Liver (tissue), 9 donors: ENCODE results near the gene OSER1. TPM values are rescaled to one million over a fixed set of nuclear protein-coding genes. Genes with fewer than 3 reads are reported as not detected.

Experiments used
- DNase-seq: peaks from one replicate; pipeline ENCODE4 v3.0.0-alpha.2; 2017; ENCODE audit warnings: low spot score
- H3K27ac ChIP-seq, 2 donors: one replicate each; pipeline ENCODE4 v1.7.0; 2013; ENCODE audit warnings: inconsistent platforms in 2 of 2, low read length in 2 of 2, control low read depth in 1 of 2, low read depth in 1 of 2, mild to moderate bottlenecking in 1 of 2
- H3K27me3 ChIP-seq, 4 donors: one replicate each; pipeline versions ENCODE4 v1.6.1 to v1.7.0; 2013; ENCODE audit warnings: low read length in 3 of 4, inconsistent platforms in 1 of 4, mild to moderate bottlenecking in 1 of 4, moderate library complexity in 1 of 4; ENCODE audit not compliant: control insufficient read depth in 4 of 4, insufficient read depth in 4 of 4
- H3K36me3 ChIP-seq, 4 donors: one replicate each; pipeline versions ENCODE4 v1.6.1 to v1.7.0; 2013; ENCODE audit warnings: low read length in 3 of 4, mild to moderate bottlenecking in 3 of 4, low read depth in 1 of 4, moderate library complexity in 1 of 4; ENCODE audit not compliant: control insufficient read depth in 4 of 4, insufficient read depth in 3 of 4
- H3K4me1 ChIP-seq, 4 donors: one replicate each; pipeline versions ENCODE4 v1.6.1 to v1.7.0; 2013; ENCODE audit warnings: low read length in 3 of 4, mild to moderate bottlenecking in 3 of 4, moderate library complexity in 1 of 4; ENCODE audit not compliant: control insufficient read depth in 4 of 4, insufficient read depth in 4 of 4
- H3K4me3 ChIP-seq, 3 donors: one replicate each; pipeline versions ENCODE4 v1.6.1 to v1.7.0; 2013; ENCODE audit warnings: low read length in 3 of 3, control low read depth in 1 of 3, low read depth in 1 of 3, mild to moderate bottlenecking in 1 of 3
- H3K9ac ChIP-seq, 2 donors: one replicate each; pipeline ENCODE4 v1.7.0; 2013; ENCODE audit warnings: low read length in 2 of 2, mild to moderate bottlenecking in 2 of 2, moderate library complexity in 2 of 2, control low read depth in 1 of 2, low read depth in 1 of 2
- H3K9me3 ChIP-seq, 4 donors: one replicate each; pipeline versions ENCODE4 v1.6.1 to v1.7.0; 2013; ENCODE audit warnings: low read length in 3 of 4; ENCODE audit not compliant: control insufficient read depth in 4 of 4
- ATF3 ChIP-seq: IDR thresholded peaks from 2 replicates; pipeline ENCODE4 v1.6.1; 2016; ENCODE audit warnings: antibody characterized with exemption
- CTCF ChIP-seq: fragments of 150-350 bp; IDR thresholded peaks from 2 replicates; pipeline ENCODE4 v1.5.1; 2017; ENCODE audit warnings: improper control_type of control experiment, low read depth, low read length; ENCODE audit not compliant: missing input control
- EGR1 ChIP-seq, 2 donors: IDR thresholded peaks; 2 replicates each; pipeline ENCODE4 v1.6.1; 2016 to 2018; ENCODE audit warnings: antibody characterized with exemption in 2 of 2, low read depth in 2 of 2
- FOXA1 ChIP-seq: IDR thresholded peaks from 2 replicates; pipeline ENCODE4 v1.6.1; 2016; ENCODE audit warnings: antibody characterized with exemption
- FOXA2 ChIP-seq: IDR thresholded peaks from 2 replicates; pipeline ENCODE4 v1.6.1; 2016; ENCODE audit warnings: antibody characterized with exemption
- GABPA ChIP-seq, 2 donors: IDR thresholded peaks in 1 of 2; conservative IDR thresholded peaks in 1 of 2; 2 replicates each; pipeline ENCODE4 v1.6.1; 2016; ENCODE audit warnings: antibody characterized with exemption in 2 of 2, mild to moderate bottlenecking in 1 of 2, moderate library complexity in 1 of 2
- HNF4A ChIP-seq, 2 donors: conservative IDR thresholded peaks; 2 replicates each; pipeline ENCODE4 v1.6.1; 2016; ENCODE audit warnings: antibody characterized with exemption in 2 of 2, mild to moderate bottlenecking in 2 of 2
- HNF4G ChIP-seq: IDR thresholded peaks from 2 replicates; pipeline ENCODE4 v1.6.1; 2016; ENCODE audit warnings: antibody characterized with exemption
- JUND ChIP-seq, 2 donors: IDR thresholded peaks; 2 replicates each; pipeline ENCODE4 v1.6.1; 2016; ENCODE audit warnings: antibody characterized with exemption in 2 of 2
- NR2F2 ChIP-seq: IDR thresholded peaks from 2 replicates; pipeline ENCODE4 v1.6.1; 2016; ENCODE audit warnings: antibody characterized with exemption
- RAD21 ChIP-seq, 2 donors: IDR thresholded peaks; 2 replicates each; pipeline ENCODE4 v1.6.1; 2016; ENCODE audit warnings: antibody characterized with exemption in 2 of 2, mild to moderate bottlenecking in 2 of 2
- REST ChIP-seq: IDR thresholded peaks from 2 replicates; pipeline ENCODE4 v1.6.1; 2016; ENCODE audit warnings: antibody characterized with exemption, mild to moderate bottlenecking
- RXRA ChIP-seq, 2 donors: IDR thresholded peaks; 2 replicates each; pipeline ENCODE4 v1.6.1; 2017 to 2018; ENCODE audit warnings: antibody characterized with exemption in 2 of 2, mild to moderate bottlenecking in 1 of 2
- SP1 ChIP-seq: IDR thresholded peaks from 2 replicates; pipeline ENCODE4 v1.6.1; 2018; ENCODE audit warnings: antibody characterized with exemption, mild to moderate bottlenecking
- TAF1 ChIP-seq: conservative IDR thresholded peaks from 2 replicates; pipeline ENCODE4 v1.6.1; 2016; ENCODE audit warnings: antibody characterized with exemption, mild to moderate bottlenecking
- YY1 ChIP-seq: IDR thresholded peaks from 2 replicates; pipeline ENCODE4 v1.6.1; 2016; ENCODE audit warnings: antibody characterized with exemption, mild to moderate bottlenecking
- WGBS: extraction: QIAGEN DNeasy Blood & Tissue Kit; methylation state at CpG from one replicate; pipeline ENCODE4 v1.1.7; 2013; 5-methylcytosine and 5-hydroxymethylcytosine counted together
- polyA plus RNA-seq, 2 donors: library from polyadenylated mRNA; stranded (reverse) in 1 of 2; unstranded in 1 of 2; fragments of 200-250 nt in 1 of 2; fragments of >200 nt in 1 of 2; fragmentation: Nextera tagmentation in 1 of 2; extraction: Ambion mirVana in 1 of 2; gene quantifications; one replicate each; pipeline versions ENCODE4 v1.2.1 to v1.2.3, GENCODE V29; 2013 to 2015
- total RNA-seq, 2 donors: library from RNA; depleted of rRNA; stranded (reverse); fragments of >200 nt; gene quantifications; one replicate each; pipeline ENCODE4 v1.2.3, GENCODE V29; 2014
- TF ChIP-seq, protein P1 (sequence below): IDR thresholded peaks from 2 replicates; pipeline ENCODE4 v1.6.1; 2016; ENCODE audit warnings: antibody characterized with exemption
- TF ChIP-seq, protein P2 (sequence below): IDR thresholded peaks from 2 replicates; pipeline ENCODE4 v1.6.1; 2016; ENCODE audit warnings: antibody characterized with exemption
- donor health status: healthy.
- donor health status: healthy.
- donor health status: healthy.
- donor health status: healthy.
- donor health status: healthy.

Gene OSER1
- total and polyA plus RNA-seq, 4 donors = 12.6 to 20.2 (median 14.6) TPM

DNA sequence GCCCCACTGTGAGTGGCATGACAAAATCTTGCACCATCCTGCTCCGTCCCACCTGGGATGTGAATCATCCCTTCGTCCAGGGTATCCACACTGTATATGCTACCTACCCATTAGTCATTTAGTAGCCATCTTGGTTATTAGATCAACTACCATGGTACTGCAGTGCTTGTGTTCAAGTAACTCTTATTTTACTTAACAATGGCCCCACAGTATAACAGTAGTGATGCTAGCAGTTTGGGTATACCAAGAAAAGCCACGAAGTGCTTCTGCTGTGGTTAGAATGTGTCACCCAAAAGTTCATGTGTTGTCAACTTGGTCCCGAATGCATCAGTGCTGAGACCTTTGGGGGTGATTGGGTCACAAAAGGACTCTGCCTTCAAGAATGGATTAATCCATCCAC lies 11.7 kb downstream of the OSER1 start:
- no peak for DNase-seq
- Histone ChIP-seq H3K27me3 (no peaks in the 10 kb centered on the region), H3K4me1 (no peaks in the 10 kb centered on the region), H3K27ac (no peak overlapping the region), H3K36me3 (peaks cover 13 to 58% (median 48%) of the 10 kb centered on the region in 4 donors), H3K4me3 (no peak overlapping the region), H3K9me3 (no peaks in the 10 kb centered on the region), H3K9ac (no peak overlapping the region)
- TF ChIP-seq HNF4A (conservative IDR thresholded peaks at IDR 0.05) (no peak), JUND (IDR thresholded peaks at IDR 0.05) (no peak), ATF3 (no peak), GABPA (IDR thresholded peaks at IDR 0.05 in 1 of 2, conservative IDR thresholded peaks at IDR 0.05 in 1 of 2) (no peak), NR2F2 (no peak), RAD21 (IDR thresholded peaks at IDR 0.05) (no peak), FOXA1 (no peak), YY1 (no peak)
- WGBS = 91% methylated on average over 4 of the region's 4 CpGs

DNA sequence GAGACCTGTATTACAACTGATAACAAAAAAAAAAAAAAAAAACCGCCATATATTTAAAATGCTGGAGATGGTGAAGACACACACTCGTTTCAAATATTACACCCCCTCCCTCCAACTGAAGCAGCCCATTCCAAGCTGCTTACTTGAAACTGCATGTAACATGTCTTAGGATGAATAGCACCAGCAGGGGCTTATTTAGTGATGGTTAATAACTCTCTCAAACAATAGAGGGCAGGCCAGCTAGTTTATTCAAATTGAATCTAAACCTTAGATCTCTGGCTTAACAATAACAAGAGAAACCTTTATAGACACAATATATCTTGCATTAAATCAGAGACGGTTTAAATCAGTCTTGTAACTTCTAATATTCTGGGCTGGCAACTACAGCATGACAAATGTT lies 14.3 kb downstream of the OSER1 start:
- no peak overlapping the region for H3K27ac ChIP-seq
- H3K9ac ChIP-seq = no peak overlapping the region
- no peaks in the 10 kb centered on the region for H3K9me3 ChIP-seq
- H3K4me1 ChIP-seq = no peaks in the 10 kb centered on the region
- WGBS = 63% methylated on average over 3 of the region's 3 CpGs
- H3K4me3 ChIP-seq = no peak overlapping the region
- no peaks in the 10 kb centered on the region for H3K27me3 ChIP-seq
- TF ChIP-seq GABPA (IDR thresholded peaks at IDR 0.05 in 1 of 2, conservative IDR thresholded peaks at IDR 0.05 in 1 of 2) (no peak), TAF1 (no peak), EGR1 (IDR thresholded peaks at IDR 0.05; ENCODE audit: low read depth in 2 of 2) (no peak), NR2F2 (no peak), YY1 (no peak), RAD21 (IDR thresholded peaks at IDR 0.05) (no peak), CTCF (no peak), RXRA (IDR thresholded peaks at IDR 0.05) (no peak), ATF3 (no peak), SP1 (no peak), HNF4A (conservative IDR thresholded peaks at IDR 0.05) (no peak), JUND (IDR thresholded peaks at IDR 0.05) (no peak), FOXA1 (no peak), HNF4G (no peak), REST (no peak), FOXA2 (no peak)
- TF ChIP-seq, protein P1, sequence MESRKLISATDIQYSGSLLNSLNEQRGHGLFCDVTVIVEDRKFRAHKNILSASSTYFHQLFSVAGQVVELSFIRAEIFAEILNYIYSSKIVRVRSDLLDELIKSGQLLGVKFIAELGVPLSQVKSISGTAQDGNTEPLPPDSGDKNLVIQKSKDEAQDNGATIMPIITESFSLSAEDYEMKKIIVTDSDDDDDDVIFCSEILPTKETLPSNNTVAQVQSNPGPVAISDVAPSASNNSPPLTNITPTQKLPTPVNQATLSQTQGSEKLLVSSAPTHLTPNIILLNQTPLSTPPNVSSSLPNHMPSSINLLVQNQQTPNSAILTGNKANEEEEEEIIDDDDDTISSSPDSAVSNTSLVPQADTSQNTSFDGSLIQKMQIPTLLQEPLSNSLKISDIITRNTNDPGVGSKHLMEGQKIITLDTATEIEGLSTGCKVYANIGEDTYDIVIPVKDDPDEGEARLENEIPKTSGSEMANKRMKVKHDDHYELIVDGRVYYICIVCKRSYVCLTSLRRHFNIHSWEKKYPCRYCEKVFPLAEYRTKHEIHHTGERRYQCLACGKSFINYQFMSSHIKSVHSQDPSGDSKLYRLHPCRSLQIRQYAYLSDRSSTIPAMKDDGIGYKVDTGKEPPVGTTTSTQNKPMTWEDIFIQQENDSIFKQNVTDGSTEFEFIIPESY = no peak
- TF ChIP-seq, protein P2, sequence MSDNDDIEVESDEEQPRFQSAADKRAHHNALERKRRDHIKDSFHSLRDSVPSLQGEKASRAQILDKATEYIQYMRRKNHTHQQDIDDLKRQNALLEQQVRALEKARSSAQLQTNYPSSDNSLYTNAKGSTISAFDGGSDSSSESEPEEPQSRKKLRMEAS = no peak
- H3K36me3 ChIP-seq = peaks cover 10 to 46% (median 39%) of the 10 kb centered on the region in 4 donors
- DNase-seq = no peak
